GM03348 (cell line): Measurements from ENCODE around the gene APCDD1.

Experiments used
- DNase-seq: peaks from one replicate; pipeline ENCODE4 v3.0.0; 2012; ENCODE audit warnings: low spot score

APCDD1 gene

DNA sequence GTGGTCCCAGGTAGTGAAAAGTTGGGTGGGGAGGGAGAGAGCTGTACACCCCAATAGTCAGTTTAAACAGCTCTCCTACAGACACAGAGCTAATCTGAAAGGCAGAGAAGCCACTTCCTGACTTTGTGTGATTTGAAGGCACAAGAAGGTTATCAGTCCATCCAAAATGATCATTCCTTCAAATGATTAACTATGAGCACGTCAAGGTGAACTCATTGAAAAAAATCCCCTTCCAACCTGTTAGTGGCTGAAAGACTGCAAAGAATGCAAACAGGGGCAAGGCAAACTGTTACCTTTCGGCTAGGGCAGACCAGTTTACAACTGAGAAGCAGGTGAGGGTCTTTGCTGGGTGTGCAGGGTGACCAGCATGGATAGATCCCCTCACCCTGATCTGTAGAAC is 22.8 kb upstream of the APCDD1 start:
- DNase-seq: no peak

DNA sequence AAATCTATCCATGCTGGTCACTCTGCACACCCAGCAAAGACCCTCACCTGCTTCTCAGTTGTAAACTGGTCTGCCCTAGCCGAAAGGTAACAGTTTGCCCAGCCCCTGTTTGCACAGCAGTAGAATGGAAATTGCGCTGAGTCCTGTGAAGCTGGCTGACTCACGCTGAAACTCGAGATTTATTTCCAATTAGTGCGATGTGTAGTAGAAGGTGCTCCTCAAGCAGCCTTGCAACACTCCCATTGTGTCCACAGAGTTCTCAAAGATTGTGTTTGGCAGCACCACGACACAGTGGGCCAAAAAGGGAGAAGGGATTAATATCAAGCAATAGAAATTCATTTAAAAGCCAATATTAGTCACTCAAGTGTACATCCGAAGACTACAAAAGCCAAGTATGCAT is 21.7 kb upstream of the APCDD1 start:
- DNase-seq: no peak

DNA sequence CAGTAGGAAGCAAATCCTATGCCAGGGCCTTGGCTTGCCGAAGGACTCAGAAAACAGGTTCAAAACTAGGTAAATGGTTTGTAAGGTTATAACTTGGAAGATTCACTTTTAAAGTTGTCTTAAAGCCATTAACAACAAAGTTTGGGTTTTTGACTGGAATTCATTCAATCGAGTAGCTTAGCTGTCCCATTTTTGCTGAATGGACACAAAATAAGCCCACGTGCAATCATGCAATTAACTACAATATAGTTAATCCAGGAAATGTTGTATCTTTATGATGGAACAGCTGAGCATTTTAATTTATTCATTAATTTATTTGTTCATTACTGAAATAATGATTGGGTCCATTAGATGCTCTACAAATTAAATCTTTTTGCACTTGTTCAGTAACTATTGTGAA is 18.3 kb upstream of the APCDD1 start:
- DNase-seq: no peak

DNA sequence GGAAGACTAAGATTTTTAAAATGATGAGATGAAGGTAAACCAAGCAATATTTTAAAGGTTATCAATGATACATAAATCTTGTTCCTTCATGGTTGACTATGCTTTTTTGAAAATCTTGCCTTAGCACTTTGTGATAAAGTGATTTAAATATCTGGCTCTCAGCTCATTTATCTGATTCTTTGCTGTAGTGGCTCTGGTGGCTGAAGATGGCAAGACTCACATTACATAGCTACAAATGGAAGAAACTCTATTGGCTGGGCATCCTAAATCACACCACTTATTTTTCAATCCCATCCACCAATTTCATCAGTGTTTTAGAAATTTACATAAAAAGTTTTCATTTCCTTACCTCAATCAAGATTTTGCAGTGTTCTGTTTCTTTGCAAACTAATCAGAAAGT is 16.6 kb upstream of the APCDD1 start:
- DNase-seq: no peak

DNA sequence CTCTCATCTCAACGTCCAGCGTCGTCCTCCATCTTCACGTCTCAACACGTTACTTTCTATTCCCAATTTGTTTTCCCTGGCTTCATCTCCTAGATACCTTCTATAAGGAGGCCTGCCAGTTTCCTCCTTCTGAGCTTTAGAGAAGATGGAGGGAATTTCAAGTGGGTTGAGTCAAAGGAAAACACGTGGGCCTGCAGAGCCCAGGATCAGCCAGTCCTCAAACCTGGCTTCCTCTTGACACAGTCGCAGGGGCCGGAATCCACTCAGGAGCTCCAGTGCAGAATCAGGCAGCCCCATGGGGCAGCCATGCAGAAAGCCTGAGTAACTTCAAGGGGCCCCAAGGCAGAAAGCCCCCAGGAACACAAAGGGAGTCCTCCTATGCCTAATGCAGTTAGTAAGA is 14.5 kb upstream of the APCDD1 start:
- no peak for DNase-seq

DNA sequence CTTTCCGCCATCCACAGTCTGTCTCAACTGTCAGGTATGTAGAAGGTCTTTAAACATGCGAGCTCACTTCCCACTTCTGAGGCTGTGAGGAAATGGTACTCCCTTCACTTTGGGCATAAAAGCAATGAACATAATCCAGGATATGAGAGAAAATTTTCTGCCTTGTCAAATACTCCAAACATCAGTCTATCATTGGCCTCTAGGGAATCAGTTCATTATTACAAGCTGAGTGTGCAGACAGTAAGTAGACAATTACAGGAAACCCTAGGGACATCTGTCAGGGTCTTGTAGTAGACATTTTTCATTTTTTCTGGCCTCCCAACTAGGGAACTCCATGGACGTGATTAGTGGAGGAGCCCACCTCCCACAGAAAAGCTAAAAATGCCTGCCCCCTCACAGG is 13.6 kb upstream of the APCDD1 start:
- no peak for DNase-seq

DNA sequence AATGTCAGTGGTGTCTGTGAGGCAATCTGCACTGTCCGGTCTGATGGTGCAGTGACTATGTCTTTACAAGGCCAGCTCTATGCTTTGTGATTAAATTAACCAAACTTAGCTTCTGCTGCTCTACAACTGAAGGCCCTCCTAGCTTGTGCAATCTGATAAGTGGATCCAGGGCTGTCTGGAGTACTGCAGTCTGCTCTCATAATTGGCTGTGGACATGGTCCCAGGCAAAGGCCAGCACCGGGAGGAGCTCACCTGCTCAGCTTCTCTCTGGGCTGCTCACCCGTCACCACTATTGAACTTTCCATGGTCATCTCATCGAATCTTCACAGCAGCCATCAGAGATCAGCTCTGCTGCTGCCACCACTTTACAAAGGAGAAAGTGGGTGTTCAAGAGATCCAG is 13.0 kb upstream of the APCDD1 start:
- no peak for DNase-seq

DNA sequence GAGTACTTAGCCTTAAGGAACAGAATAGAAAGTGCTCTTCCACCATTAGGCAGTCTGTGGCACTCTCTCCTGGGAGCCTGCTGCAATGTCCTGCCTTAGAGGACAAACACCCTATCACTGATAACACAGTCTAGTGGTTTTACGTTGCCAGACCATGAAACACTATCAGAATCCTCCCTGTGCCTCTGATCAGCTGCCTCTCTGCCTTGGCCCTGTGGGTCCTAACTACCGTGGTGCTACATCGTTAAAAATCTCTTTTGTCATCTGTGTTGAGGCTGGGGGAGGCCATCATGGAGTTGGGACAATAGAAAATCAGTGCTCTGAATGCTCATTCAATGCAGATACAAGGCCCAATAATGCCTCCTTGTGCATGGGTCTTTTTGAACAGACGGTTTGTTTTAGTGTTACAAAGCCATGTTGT is 11.9 kb upstream of the APCDD1 start:
- DNase-seq: no peak

DNA sequence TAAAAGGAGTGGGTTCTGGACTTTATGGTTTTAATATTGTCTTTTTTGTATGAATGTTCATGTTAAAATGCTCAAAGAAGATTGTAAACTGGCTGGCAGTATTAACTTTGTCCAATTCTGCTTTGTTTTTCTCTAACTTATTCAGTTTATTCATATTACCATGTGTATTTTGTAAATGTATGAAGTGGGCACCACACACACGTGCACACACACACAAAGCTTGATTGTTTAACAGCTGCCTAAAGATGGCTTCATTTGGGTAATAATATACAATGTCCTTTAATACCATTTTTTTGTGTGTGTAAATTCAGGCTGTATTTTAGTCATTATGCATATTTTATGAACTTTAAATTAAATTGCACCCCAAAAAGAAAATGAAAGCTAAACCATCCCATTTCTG is 11.4 kb upstream of the APCDD1 start:
- DNase-seq: no peak

DNA sequence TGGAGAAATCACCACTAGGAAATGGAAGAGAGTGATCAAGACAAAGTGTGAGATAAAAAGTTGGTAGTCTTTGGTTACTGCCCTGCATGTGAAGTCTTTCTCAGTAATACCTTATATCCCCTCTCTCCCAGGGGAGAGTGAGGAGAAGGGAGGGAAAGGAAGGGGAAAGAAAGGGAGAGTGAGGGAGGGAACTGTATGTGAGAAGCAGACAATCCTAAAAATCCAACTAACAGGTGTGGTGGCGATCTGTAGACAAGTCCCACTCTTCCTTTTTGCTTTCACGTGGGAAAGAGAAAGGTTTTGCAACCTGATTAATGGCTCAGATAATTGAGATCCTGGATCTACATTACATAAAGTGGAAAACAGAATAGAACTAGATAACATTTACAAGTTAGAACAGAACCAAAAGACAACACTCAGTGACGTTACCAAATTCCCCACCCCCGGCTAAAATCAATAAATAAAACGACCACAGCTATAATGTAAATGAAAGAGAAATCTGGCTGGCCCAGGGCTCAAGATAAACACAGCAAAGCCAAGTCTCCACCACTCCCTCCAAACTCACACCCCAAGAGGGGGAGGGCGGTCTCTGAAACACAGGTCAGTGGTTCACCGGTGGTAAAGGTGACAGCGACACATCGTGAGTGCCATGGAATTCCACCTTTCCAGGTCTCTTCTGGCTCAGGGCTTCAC is 10.0 kb upstream of the APCDD1 start:
- no peak for DNase-seq

DNA sequence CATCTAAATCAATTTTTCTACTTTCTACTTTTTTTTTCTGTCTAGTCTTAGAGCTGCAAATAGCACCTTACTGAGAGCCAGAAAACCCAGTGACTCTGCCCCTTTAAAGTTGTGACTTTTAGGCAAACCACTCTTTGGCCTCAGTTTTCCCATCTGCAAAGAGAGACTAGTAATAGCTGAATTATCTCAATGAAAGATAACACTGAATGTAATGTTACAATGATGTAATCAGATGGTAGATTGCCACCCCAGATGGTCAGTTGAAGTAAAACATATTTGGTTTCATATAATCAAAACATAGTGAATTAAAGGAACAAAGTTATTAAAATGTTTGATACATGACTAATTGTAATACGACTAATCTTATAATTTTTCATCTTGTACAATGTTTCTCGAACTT is 5.0 kb upstream of the APCDD1 start:
- DNase-seq: no peak

DNA sequence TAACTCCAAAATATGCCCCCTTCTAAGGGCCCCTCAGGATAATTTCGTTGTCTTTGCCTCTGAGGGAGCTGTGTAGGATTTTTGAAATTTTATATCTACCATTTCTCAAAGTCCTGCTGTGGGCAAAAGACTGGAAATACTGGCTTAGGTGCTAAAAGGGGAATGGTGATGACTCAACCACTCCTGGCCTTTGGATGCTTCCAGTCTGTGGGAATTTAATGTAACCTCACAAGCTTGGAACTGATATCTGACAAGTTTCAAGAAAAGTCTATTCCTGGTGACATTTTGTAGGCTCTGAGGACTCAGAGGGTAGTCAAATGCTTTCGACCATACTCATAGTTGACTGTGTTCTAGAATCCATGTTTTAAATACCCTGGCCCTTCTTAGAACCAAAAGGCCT is 3.4 kb upstream of the APCDD1 start:
- DNase-seq: no peak

DNA sequence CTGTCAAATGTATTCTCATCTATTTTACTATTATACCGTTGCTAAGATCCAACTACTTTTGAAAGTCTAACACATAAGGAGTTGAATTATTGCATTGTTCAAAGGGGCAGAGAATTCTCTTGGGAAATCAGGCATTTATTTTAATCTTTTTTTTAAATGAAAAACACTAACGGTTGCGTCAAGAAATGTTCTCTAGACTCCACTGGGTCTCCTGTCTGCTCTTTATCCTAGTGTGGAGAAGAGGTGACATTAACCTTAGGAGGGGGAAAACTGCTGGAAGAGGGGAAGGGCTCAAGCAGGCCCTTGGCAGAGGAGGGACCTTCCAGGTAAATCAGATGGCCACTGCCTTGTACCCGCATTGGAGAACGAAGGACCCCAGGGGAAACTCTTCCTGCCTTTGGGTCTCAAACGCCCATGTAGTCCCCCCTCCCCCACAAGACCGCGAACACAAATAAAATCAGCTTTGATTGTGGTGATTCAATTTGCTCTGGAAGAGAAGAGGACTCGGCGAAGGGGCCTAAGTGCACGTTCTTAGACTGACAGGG is 1.1 kb upstream of the APCDD1 start:
- DNase-seq: no peak

DNA sequence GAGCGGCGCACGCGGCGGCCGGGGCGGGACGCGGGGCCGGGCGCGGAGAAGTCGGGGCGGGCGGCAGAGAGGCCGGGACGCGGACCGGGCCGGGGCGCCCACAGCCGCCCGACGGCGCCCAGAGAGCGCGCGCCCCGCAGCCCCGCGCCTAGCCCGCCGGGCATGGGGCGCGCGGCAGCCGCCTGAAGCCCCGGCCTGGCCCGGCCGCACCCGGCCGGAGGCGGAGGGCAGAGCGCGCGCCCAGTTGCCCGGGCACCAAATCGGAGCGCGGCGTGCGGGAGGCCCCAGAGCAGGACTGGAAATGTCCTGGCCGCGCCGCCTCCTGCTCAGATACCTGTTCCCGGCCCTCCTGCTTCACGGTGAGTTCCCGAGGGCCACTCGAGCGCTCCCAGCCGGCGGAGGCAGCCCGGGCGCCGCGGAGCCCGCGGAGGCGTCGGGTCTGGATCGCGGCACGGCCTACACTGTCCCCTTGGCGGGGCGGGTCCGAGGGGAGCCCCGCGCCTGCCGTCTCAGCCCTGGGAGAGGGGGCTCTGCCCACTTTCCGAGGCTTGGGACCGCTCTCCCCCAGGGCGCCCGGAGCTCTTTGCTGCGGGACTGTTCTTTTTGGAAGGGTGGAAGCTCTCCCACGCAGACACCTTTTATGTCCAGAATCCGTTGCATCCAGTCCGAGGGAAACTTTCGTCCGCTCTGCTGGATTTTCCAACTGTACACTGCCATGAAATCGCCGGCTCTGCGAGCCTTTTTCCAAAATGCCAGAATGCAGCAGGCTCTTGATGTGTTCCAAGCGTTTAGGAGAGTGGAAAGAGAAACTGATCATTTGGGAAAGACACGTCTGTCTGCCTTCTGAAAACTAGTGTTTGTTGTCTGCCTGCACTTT is 484 bp downstream of the APCDD1 start:
- DNase-seq: peak; percentile 35

DNA sequence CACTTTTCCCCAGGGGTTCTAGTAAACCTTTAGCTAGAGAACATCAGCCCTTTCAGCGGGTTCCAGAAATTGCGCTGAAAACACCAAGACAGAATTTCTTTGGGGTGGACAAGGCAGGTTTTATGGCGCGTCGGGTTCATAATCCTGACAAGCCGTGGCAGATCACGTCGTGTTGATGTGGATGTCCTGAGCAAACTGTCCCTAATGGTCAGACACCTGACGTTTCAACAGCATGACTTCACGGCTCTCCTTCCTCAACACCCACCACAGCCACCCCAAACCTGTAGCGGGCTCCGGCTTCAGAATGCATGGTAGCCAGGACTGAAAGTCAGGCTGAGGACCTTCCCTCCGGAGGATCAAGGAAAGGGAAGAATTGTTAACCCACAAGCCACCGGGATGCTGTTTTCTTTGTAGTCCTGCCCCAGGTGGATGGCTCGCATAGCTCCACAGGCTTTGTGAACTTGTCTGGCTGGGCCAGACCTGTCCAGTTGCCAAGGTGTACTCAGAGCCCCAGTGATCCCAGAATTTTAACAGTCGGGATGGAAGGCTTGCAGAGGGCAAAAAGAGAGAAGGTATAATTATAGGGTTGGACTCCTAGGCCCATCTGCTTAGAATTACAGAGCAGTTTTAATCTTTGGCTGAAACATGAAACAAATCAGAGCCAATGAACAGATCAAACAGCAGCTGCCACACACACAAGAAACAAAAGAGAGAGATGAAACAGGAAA is 1.5 kb downstream of the APCDD1 start:
- no peak for DNase-seq

DNA sequence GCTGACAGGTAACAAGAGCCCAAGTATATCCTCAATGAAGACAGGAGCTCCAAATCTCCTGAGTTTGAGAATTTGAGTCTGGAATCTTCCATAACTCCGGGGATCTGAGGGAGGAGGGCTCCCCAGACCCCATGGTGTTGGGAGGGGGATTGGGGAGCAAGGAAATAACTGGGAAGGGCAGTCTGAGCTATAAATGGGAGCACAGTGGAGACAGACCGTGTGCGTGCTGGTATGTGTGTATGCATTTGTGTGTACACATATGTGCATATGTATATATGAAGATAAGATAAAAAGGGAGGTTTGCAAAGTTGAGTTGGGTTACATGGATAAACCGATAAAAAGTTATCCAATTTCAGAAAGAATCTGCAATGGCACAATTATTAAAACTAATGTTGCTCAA is 2.3 kb downstream of the APCDD1 start:
- no peak for DNase-seq

DNA sequence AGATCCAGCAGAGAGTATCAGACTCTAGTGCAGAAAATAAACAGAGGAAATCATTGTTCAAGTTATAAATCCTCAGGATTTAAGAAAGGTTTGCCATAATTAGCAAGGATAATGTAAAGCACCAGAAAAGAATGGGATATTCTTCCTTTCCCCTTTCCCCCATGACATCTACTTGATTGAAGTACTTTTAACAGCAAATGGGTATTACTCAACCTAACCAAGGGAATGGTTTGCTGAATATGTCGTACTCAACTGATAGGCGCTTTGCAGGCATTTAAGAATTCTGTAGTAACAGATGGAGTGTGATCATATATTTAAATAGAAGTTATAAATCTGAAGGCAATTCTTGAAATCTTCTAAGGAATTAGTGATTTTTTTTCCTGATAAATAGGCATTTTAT is 2.7 kb downstream of the APCDD1 start:
- no peak for DNase-seq

DNA sequence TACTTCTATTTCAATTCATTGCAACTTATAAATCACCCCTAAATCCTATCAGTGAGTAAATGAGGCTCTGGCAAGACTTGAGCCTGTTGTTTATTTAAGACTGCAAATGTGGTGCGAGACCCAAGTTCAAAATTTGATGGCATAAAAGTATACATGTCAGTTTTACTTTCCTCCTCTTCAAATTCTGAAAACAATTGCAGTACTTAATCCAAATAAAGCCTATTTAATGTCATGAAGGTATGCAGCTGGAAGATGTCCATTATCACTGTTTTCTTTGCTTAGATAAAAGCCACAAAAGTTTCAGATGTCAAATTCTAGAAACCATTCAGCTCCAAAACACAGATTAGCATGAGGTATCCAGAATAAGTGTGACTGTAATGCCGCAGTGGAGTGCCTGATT is 3.3 kb downstream of the APCDD1 start:
- DNase-seq: no peak

DNA sequence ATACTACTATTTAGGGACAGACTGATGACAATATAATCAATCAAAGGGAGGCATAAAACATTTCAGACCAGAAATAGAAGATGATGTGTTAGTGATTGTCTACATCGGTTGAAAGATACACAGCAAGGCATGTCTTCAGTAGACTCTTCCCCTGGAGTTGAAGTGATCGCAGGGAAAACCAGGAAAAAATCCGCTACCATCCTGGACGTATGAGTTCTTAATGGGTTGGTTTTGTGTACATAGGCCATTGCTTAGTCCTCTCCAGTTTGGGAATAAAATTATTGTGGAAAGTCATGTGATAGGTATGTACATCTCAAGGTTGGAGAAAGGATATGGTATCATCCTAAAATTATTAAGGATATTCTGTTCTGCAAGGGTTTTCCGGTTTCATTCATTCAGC is 4.3 kb downstream of the APCDD1 start:
- no peak for DNase-seq

DNA sequence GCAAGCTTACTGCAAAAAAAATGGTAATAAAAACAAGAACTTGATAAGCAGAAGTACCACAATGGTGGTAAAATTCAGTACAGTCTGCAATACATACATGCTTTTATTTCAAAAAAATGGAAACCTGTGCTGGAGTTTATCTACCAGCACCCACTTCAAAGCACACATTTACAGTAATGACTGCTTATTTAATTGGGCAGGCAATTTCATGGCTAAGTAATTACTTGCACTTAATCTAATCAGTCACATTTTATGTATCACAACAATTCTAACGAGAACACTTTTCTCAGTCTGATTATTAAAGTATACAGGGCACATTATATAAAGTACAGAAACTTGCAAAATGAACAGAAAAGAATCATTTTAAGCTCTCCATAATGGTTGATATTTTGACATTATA is 5.2 kb downstream of the APCDD1 start:
- no peak for DNase-seq

DNA sequence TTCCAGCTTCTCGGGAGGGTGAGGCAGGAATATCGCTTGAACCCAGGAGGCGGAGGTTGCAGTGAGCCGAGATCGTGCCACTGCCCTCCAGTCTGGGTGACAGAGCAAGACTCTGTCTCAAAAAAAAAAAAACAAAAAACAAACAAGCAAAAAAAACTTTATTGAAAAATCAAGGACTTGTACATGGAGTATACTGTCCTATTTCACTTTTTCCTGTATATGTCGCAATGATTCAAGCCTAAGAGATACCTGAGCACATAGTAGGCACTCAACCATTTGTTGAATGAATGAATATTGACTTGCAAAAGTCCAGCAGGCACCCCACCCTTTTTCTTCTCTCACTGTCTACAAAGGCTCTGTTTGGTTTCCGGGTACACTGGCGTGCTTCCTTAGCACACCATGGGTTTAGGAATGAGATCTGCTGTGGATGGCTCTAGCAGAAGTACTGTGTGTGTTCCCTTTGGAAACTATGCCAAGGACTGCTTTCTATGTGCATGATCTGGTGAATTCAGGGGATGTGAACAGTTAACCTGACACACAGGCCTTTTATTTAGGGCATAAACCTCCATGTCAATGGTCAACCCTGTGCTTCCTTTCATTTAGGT is 6.1 kb downstream of the APCDD1 start:
- DNase-seq: no peak

DNA sequence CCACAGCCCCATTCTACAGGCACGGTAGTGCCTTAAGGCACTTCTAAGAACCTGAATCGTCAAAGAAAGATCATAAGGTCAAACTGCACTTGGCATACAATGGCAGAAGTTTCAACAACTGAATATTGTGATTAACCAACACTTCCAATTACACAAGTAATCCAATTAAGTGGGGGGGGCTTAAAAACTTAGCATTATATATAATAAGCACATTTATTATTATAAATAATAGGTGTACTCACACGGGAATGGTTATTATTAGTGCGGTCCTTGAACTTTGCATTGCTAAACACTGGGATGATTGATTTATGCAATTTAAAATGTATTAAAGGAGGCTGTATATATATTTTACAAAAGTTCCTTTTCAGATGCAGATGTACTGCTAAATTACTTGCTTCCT is 7.6 kb downstream of the APCDD1 start:
- DNase-seq: no peak
